C4-2B (cell line): ENCODE data around the gene TGFB3.

Experiments used
- CTCF ChIP-seq: fragments of 450-650 bp; conservative IDR thresholded peaks from 2 replicates; pipeline ENCODE4 v1.5.1; 2017; ENCODE audit warnings: mild to moderate bottlenecking
- ZFX ChIP-seq: fragments of 450-650 bp; IDR thresholded peaks from 2 replicates; pipeline ENCODE4 v1.6.1; 2017

- TF ChIP-seq CTCF (no peak), ZFX (no peak)
Observed at GRCh38 chr14:75928690-75929181, 53.1 kb downstream of the TGFB3 start.
